Upper lobe of right lung (tissue), 1 donor: ENCODE measurements around the gene DIP2C. TPM values are rescaled to one million over a fixed set of nuclear protein-coding genes. Genes with fewer than 3 reads are reported as not detected.
"Not testable (repeated sequence)": the region's sequence is repeated elsewhere in the genome, so short reads cannot be mapped to it uniquely, and the experiment has no call there.

Experiments used
- ATAC-seq: fragments of 200-7000 bp; cut with Tn5 transposase; one replicate; pipeline ENCODE4 v1.9.1; 2020; ENCODE audit warnings: mild to moderate bottlenecking, moderate library complexity
- DNase-seq: peaks from one replicate; pipeline ENCODE4 v3.0.0-alpha.2; 2020
- H3K27ac ChIP-seq: fragments of 200-600 bp; one replicate; pipeline ENCODE4 v1.8.0; 2022
- H3K27me3 ChIP-seq: fragments of 200-600 bp; one replicate; pipeline ENCODE4 v1.8.0; 2022; ENCODE audit warnings: mild to moderate bottlenecking
- H3K36me3 ChIP-seq: fragments of 200-600 bp; one replicate; pipeline ENCODE4 v1.8.0; 2022
- H3K4me1 ChIP-seq: fragments of 200-600 bp; one replicate; pipeline ENCODE4 v1.8.0; 2022
- H3K4me3 ChIP-seq: fragments of 200-600 bp; one replicate; pipeline ENCODE4 v1.8.0; 2022; ENCODE audit warnings: mild to moderate bottlenecking
- H3K9me3 ChIP-seq: fragments of 200-600 bp; one replicate; pipeline ENCODE4 v1.8.0; 2022
- intact Hi-C: fragments of 100-400 bp; cut with DNase I; formaldehyde crosslinking; loops from one replicate; pipeline ENCODE4 v1.11.0; 2022
- total RNA-seq: library from RNA; stranded (reverse); fragmentation: NEBNext Ultra II Directional; extraction: Animal tissue kit (Norgen Biotek cat#: 25700); gene quantifications from one replicate; pipeline ENCODE4 v1.2.1, GENCODE V29; 2021
- TF ChIP-seq, protein P1 (sequence below): fragments of 200-600 bp; IDR thresholded peaks from one replicate; pipeline ENCODE4 v1.8.0; 2022; ENCODE audit warnings: antibody characterized with exemption
- donor health status: DM: no; HTN: yes; CAD: no; lungs with severe emphysema.

The DIP2C gene
- total RNA-seq, 1 donor from 2014 or later, result 17.3 TPM

DNA sequence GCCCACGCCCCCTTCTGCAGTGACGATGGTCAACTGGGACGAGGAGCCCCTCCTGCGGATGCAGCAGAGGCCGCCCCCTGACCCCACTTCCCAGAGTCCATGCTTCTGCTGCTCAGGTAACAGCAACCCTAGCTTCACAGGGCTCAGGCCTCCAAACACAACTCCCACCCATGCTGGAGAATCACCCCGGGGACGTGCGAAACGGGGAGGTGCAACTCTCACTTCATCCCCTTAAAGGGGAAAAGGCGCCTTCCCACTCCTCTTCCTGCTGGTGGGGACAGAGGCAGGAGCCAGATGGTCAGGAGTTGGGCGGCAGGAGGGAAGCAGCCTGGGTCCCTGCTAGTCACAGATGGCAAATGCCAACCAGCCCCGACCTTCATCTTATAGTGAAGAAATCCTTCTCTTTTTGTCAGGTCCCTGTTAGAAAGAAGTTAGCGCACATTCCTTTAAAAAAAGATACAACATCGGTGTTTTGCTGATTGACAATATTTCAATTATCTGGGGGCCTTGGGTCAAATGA, 155.4 kb downstream of the DIP2C start:
- H3K27ac ChIP-seq, result no peak overlapping the region
- ATAC-seq, result no peak
- intact Hi-C loops, result no loop called here
- no peaks in the 10 kb centered on the region for H3K4me1 ChIP-seq
- TF ChIP-seq, protein P1, sequence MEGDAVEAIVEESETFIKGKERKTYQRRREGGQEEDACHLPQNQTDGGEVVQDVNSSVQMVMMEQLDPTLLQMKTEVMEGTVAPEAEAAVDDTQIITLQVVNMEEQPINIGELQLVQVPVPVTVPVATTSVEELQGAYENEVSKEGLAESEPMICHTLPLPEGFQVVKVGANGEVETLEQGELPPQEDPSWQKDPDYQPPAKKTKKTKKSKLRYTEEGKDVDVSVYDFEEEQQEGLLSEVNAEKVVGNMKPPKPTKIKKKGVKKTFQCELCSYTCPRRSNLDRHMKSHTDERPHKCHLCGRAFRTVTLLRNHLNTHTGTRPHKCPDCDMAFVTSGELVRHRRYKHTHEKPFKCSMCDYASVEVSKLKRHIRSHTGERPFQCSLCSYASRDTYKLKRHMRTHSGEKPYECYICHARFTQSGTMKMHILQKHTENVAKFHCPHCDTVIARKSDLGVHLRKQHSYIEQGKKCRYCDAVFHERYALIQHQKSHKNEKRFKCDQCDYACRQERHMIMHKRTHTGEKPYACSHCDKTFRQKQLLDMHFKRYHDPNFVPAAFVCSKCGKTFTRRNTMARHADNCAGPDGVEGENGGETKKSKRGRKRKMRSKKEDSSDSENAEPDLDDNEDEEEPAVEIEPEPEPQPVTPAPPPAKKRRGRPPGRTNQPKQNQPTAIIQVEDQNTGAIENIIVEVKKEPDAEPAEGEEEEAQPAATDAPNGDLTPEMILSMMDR, result no peak
- no peaks in the 10 kb centered on the region for H3K36me3 ChIP-seq
- DNase-seq, result peak; percentile 36
- H3K4me3 ChIP-seq, result no peak overlapping the region
- H3K27me3 ChIP-seq, result no peaks in the 10 kb centered on the region
- H3K9me3 ChIP-seq, result no peaks in the 10 kb centered on the region

DNA sequence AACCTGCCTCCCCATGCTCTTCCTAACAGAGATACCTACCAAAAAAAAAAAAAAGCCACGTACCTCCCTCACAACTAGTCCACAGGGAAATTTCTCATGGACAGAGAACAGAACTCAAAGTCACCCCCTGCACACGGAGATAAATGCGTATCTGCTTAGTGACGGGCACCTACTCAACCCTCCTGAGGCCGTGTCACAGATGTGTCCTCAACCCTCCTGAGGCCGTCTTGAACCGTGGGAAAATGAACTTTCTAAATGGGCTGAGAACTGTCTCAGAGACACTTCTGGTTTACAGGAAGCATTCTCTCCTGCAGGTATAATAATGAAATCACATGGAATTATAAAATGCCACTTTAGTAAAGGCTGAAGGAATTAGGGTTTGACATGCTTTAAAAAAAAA, 155.9 kb downstream of the DIP2C start:
- H3K27me3 ChIP-seq, result no peaks in the 10 kb centered on the region
- DNase-seq (no peak), ATAC-seq (no peak)
- no peaks in the 10 kb centered on the region for H3K9me3 ChIP-seq
- TF ChIP-seq, protein P1, result no peak
- H3K36me3 ChIP-seq, result no peaks in the 10 kb centered on the region
- intact Hi-C loops, result no loop called here
- no peak overlapping the region for H3K27ac ChIP-seq
- no peak overlapping the region for H3K4me3 ChIP-seq
- H3K4me1 ChIP-seq, result no peaks in the 10 kb centered on the region

DNA sequence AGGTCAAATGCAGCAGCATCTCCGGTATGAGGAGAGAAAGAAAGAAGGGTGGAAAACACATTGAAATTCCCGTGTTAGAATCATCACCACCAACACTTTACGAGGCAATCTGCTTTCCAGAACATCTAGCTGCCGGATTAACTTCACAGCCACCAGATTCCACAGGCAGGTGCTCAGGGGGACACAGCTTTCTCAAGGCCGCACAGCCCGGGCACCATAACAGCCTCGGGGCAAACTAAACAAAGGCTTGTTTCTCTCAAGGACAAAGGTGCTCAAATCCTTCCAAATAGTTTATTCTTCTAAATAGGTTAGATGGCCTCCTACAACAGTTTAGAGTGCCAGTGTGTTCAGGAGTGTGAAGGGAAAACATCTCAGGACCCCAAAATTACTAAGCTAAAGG, 156.3 kb downstream of the DIP2C start:
- Histone ChIP-seq H3K36me3 (no peaks in the 10 kb centered on the region), H3K9me3 (no peaks in the 10 kb centered on the region), H3K4me1 (no peaks in the 10 kb centered on the region), H3K4me3 (no peak overlapping the region), H3K27me3 (no peaks in the 10 kb centered on the region), H3K27ac (no peak overlapping the region)
- ATAC-seq (no peak), DNase-seq (peak; percentile 23)
- TF ChIP-seq, protein P1, result no peak
- intact Hi-C loops, result no loop called here

DNA sequence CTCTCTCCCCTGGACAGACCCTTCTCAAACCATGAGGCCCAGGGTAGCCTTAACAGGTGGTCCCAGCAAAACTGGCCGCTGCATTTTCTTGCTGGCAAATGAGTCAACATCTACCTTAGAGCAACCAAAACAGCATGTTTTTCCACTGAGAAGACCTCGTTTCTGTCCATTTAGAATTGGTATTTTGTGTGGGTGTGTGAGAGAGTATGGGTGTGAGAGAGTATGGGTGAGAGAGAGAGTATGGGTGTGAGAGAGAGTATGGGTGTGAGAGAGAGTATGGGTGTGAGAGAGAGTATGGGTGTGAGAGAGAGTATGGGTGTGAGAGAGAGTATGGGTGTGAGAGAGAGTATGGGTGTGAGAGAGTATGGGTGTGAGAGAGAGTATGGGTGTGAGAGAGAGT, 157.1 kb downstream of the DIP2C start:
- H3K27me3 ChIP-seq, intact Hi-C loops, ATAC-seq, H3K4me3 ChIP-seq, H3K4me1 ChIP-seq, H3K27ac ChIP-seq, H3K9me3 ChIP-seq, DNase-seq, H3K36me3 ChIP-seq: not testable (repeated sequence)

DNA sequence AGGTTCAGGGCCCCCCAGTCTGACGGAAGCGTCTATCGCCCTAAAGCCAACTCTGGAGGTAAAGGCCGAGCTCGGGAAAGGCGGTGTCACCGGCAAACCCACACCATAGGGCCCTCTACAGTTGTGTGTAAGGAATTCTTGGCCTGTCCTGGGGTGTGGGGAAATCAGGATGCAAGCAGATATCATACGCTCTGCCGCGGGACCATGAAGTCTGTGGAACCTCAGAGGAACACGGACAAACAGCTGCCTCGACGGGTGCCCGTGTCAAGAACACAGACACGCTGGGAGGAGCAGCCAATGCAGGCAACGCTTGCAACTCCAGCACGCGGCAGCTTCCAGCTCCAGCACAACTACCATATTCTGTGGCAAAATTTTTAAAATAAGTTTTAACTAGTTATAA, 157.9 kb downstream of the DIP2C start:
- no peak for ATAC-seq
- TF ChIP-seq, protein P1, result no peak
- no peaks in the 10 kb centered on the region for H3K9me3 ChIP-seq

DNA sequence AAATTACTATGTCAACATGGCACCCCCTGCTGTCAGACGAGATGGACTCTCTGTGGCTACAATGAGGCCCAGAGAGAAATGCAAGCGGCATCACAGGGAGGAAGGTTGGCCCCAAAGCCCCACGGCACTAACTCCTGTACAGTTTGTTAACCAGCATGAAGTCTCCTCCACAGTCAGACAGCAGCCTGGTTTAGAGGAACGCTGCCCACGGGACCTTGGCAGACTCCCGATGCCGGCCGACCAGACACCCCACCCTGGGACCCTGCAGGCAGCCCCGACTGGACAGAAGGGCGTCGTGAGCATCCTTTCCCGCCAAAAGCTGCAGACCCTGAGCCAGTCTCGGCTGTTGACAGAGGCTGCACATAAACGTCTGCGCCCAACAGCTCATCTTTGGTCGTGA, 158.8 kb downstream of the DIP2C start:
- no peaks in the 10 kb centered on the region for H3K36me3 ChIP-seq
- DNase-seq (no peak), ATAC-seq (no peak)
- TF ChIP-seq, protein P1, result no peak
- H3K9me3 ChIP-seq, result no peaks in the 10 kb centered on the region
- no peaks in the 10 kb centered on the region for H3K4me1 ChIP-seq
- H3K27ac ChIP-seq, result no peak overlapping the region
- H3K27me3 ChIP-seq, result no peaks in the 10 kb centered on the region
- no peak overlapping the region for H3K4me3 ChIP-seq
- intact Hi-C loops, result no loop called here

More for the DNA sequence above, 157.9 kb downstream of the DIP2C start:
- Histone ChIP-seq H3K4me3 (no peak overlapping the region), H3K4me1 (no peaks in the 10 kb centered on the region), H3K27me3 (no peaks in the 10 kb centered on the region), H3K36me3 (no peaks in the 10 kb centered on the region), H3K27ac (no peak overlapping the region)
- intact Hi-C loops, result no loop called here
- no peak for DNase-seq
